Stimulated activated naive CD8-positive, alpha-beta T cell treated with anti-CD3 and anti-CD28 coated beads, Interleukin-15, Interleukin-2, amounts not matched to agents 100 ng/mL and 50 ng/mL, for 24 hours (primary cell): ENCODE results near the gene CSTPP1.
A peak's percentile ranks its signal among the peaks of the same experiment; 100 is the strongest.
"Not testable (repeated sequence)": the region's sequence is repeated elsewhere in the genome, so short reads cannot be mapped to it uniquely, and the experiment has no call there.

ENCODE experiments used
- H3K27ac Mint-ChIP-seq: one replicate; pipeline ENCODE4 v1.8.0; 2021; ENCODE audit warnings: mild to moderate bottlenecking, mixed read lengths
- H3K27me3 Mint-ChIP-seq: one replicate; pipeline ENCODE4 v1.8.0; 2021; ENCODE audit warnings: mixed read lengths
- H3K36me3 Mint-ChIP-seq: one replicate; pipeline ENCODE4 v1.8.0; 2021; ENCODE audit warnings: low read depth, mixed read lengths
- H3K4me1 Mint-ChIP-seq: one replicate; pipeline ENCODE4 v1.8.0; 2021; ENCODE audit warnings: low read depth, mixed read lengths
- H3K4me3 Mint-ChIP-seq: one replicate; pipeline ENCODE4 v1.8.0; 2021; ENCODE audit warnings: mild to moderate bottlenecking, mixed read lengths
- H3K9me3 Mint-ChIP-seq: one replicate; pipeline ENCODE4 v1.8.0; 2021; ENCODE audit warnings: mixed read lengths

Gene CSTPP1

DNA sequence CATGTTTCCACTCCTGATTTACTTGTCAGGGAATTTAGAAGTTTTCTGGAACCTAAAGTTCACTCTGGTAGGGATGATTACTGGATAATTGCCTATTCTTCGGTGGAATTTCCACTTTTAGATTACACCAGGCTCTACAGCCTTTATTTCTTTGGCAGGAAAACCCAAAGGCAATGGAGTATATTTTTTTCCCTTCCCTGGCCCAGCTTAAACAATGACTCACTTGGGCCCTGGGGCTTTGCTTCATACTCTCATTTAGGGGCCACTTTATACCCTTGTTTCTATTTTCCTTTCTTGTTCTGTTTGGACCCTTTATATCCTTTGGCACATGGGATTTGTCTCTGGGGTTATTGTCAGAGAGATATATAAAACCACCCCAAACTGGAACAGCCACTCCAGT lies 114.7 kb downstream of the CSTPP1 start:
- H3K27me3 Mint-ChIP-seq, result no peaks in the 10 kb centered on the region
- peaks cover 8% of the 10 kb centered on the region for H3K36me3 Mint-ChIP-seq
- no peak overlapping the region for H3K27ac Mint-ChIP-seq
- no peaks in the 10 kb centered on the region for H3K4me1 Mint-ChIP-seq
- H3K4me3 Mint-ChIP-seq, result no peak overlapping the region
- no peaks in the 10 kb centered on the region for H3K9me3 Mint-ChIP-seq

DNA sequence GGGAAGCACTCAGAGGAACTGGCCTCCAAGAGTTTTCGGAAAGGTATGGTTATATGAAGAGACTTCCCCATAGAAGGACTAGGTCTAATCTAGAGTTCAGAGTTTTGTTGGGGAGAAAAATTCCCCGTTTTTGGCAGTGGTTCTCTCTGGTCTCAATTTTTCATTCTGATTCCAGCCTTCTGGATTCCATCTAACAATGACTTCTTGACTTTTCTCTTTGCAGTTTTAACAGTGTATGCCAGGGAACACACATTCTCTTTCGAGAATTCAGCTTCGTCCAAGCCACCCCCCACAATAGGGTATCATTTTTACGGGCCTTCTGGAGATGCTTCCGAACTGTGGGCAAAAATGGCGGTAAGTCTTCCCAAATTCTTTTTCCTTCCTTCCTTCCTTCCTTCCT lies 115.6 kb downstream of the CSTPP1 start:
- peaks cover 8% of the 10 kb centered on the region for H3K36me3 Mint-ChIP-seq
- H3K9me3 Mint-ChIP-seq, result no peaks in the 10 kb centered on the region
- no peaks in the 10 kb centered on the region for H3K4me1 Mint-ChIP-seq
- no peaks in the 10 kb centered on the region for H3K27me3 Mint-ChIP-seq
- H3K27ac Mint-ChIP-seq, result no peak overlapping the region
- no peak overlapping the region for H3K4me3 Mint-ChIP-seq

DNA sequence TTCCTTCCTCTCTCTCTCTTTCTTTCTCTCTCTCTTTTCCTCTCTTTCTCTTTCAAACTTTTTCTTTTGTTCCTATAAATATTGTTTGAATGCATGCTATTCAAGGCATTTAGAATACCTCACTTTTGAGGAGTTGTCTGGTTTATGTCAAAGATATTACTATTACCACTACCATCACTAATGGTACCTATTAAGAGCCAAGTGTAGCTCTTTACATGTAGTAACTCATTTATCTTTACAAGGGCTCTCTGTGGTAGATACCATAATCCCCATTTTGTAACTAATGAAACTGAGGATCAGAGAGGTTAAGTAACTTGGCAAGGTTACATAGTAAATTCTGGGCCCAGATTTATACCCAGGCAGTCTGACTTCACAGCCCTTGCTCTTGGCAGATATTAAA lies 116.0 kb downstream of the CSTPP1 start:
- no peaks in the 10 kb centered on the region for H3K9me3 Mint-ChIP-seq

DNA sequence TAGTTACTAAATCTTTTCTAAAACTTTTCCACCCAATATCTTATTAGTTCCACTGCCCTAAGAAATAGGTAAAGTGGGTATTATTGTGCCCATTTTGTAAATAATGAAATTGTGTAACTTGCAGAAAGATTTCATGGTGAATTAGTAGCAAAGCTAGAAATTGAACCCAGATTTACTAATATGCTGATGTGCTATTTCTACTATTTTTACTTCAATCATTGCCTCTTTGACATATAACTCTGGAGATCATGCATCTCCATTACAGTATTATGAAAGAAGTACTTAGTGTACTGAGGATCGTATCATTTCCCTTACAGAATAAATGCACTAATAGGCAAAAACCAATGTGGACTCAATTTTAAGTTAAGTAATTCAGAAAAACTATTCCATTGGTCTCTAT lies 119.0 kb downstream of the CSTPP1 start:
- no peaks in the 10 kb centered on the region for H3K27me3 Mint-ChIP-seq
- no peak overlapping the region for H3K27ac Mint-ChIP-seq
- H3K4me3 Mint-ChIP-seq, result no peak overlapping the region
- H3K4me1 Mint-ChIP-seq, result peaks cover under 1% of the 10 kb centered on the region
- H3K36me3 Mint-ChIP-seq, result peaks cover 14% of the 10 kb centered on the region
- H3K9me3 Mint-ChIP-seq, result no peaks in the 10 kb centered on the region

More for the DNA sequence above, 116.0 kb downstream of the CSTPP1 start:
- H3K27ac Mint-ChIP-seq, result no peak overlapping the region
- no peaks in the 10 kb centered on the region for H3K4me1 Mint-ChIP-seq
- H3K4me3 Mint-ChIP-seq, result no peak overlapping the region
- no peaks in the 10 kb centered on the region for H3K27me3 Mint-ChIP-seq
- H3K36me3 Mint-ChIP-seq, result peaks cover 12% of the 10 kb centered on the region

DNA sequence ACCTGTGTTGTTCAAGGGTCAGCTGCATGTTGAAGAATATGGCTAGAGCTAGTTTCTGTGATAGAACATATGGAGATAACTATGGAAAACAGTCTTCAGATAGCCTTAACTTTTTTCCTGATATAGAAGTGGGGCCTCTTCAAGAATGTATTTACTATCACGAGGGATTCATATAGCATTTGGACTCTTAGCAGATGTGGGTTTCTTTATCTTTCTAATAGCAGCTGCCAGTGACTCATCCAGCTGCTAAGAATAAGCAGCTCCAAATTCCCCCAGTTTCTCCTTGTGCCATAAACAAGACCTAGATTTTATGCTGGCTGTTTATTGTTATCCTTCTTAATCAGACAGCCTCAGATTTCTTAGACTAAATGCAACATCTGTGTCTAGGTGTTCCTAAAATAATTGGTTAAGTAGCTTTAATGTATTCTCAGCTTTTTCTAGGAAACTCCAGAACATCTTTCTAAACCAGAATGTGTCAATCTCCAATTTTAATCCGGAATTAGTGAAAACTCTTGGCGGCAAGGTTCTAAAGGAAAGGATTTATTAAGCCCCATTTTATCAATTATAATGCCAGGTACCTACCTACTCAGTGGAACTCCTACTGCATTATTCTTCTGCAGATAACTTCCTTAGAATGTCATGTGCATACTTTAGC lies 119.8 kb downstream of the CSTPP1 start:
- peaks cover 5% of the 10 kb centered on the region for H3K4me1 Mint-ChIP-seq
- H3K27me3 Mint-ChIP-seq, result no peaks in the 10 kb centered on the region
- no peak overlapping the region for H3K27ac Mint-ChIP-seq
- no peak overlapping the region for H3K4me3 Mint-ChIP-seq
- no peaks in the 10 kb centered on the region for H3K9me3 Mint-ChIP-seq
- H3K36me3 Mint-ChIP-seq, result peaks cover 14% of the 10 kb centered on the region

DNA sequence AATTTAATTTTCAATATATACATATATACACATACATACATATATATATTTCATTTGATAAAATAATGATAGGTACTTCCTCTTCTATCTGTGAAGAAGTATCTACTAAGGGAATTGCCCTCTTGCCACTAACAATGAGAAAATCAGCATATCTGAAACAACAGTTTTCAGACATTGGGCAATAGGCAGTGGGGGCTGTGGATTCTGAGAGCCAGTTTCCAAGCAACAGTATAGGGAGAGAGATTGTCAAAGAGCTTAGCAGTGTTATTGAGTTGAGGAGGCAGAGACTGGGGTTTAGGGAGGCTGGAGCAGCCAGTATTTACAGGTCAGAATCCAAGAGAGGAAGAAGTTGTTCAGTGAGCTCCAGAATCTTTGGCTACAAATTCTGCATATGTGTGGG lies 120.8 kb downstream of the CSTPP1 start:
- H3K4me3 Mint-ChIP-seq, result no peak overlapping the region
- H3K4me1 Mint-ChIP-seq, result peaks cover 5% of the 10 kb centered on the region
- H3K27ac Mint-ChIP-seq, result no peak overlapping the region
- no peaks in the 10 kb centered on the region for H3K27me3 Mint-ChIP-seq
- H3K36me3 Mint-ChIP-seq, result peaks cover 14% of the 10 kb centered on the region
- H3K9me3 Mint-ChIP-seq, result no peaks in the 10 kb centered on the region

DNA sequence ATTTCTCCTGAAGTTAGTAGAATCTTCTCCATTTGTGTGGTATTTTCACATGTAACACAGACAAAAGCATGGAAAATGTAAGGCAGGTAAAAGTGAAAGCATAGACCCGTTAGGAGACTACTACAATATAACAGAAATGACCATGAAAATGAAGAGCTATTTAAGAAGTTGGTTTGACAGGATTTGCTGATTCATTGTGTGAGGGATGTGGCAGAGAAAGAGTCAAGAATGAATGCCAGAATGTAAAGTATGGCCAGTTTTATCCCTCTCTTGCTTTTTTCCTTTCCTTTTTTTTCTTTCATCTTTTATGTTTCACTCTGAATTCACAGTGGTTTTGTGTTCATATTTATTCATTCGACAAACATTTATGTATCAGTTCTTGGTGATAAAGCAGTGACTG lies 124.2 kb downstream of the CSTPP1 start:
- Mint-ChIP-seq H3K9me3 (no peaks in the 10 kb centered on the region), H3K4me1 (peaks cover 5% of the 10 kb centered on the region), H3K36me3 (peaks cover 5% of the 10 kb centered on the region), H3K27me3 (no peaks in the 10 kb centered on the region), H3K4me3 (no peak overlapping the region), H3K27ac (peak overlapping the region; percentile 21)

DNA sequence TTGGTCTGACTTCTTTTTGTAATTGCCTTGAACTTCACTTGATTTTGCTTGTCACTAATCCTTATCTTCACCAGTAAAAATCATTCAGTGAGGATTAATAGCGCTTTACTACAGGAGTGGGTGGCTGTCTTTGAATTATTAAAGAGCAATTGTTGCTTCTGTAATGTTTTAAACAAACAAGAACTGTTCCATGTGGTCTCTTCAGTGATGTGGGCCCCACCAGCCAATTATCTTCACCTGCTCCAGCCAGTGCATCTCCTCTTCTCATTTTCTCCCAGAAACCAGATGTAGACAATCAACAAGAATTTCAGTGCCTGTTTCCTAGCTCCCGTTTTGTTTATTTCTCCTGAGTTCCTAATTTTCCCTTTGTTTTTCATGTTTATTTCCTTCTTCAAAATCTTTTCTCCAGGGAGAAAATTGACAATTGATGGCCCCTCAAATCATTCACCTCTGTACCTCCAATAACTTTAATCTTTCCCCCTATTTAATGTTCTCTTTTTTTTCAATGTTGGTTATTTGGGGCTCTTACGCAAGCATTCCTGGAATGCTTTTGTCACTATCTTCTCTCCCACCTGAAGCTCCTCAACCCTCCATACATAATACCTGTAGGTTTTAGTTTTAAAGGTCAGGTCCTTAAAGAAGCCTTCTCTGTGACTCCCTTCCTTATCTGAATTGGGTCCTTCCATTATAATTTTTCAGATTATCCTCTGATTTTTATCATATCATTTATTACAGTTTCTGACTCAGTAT lies 125.0 kb downstream of the CSTPP1 start:
- Mint-ChIP-seq H3K36me3 (peaks cover 5% of the 10 kb centered on the region), H3K27me3 (no peaks in the 10 kb centered on the region), H3K4me3 (no peak overlapping the region), H3K4me1 (peaks cover 5% of the 10 kb centered on the region), H3K27ac (no peak overlapping the region), H3K9me3 (no peaks in the 10 kb centered on the region)

DNA sequence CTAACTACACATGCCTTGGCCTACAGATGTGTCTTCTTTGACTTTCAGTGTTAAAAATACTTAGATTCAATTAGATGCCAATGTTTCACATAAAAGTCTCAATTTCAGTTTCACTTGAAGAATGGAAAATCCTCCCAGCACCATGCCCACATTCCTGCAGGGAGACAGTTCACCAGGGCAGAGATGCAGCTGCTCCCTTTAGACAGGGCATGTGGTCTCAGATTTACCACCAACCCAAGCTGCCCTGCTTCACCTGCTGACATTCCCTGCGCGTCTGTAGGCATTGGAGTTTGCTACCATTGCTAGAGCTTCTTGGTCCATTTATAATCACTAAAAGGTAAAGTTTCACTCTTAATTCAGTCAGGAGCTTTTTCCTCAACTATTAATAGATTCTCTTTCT lies 126.2 kb downstream of the CSTPP1 start:
- H3K27me3 Mint-ChIP-seq, result no peaks in the 10 kb centered on the region
- H3K9me3 Mint-ChIP-seq, result no peaks in the 10 kb centered on the region
- peaks cover under 1% of the 10 kb centered on the region for H3K36me3 Mint-ChIP-seq
- no peak overlapping the region for H3K27ac Mint-ChIP-seq
- H3K4me1 Mint-ChIP-seq, result peaks cover 5% of the 10 kb centered on the region
- no peak overlapping the region for H3K4me3 Mint-ChIP-seq

DNA sequence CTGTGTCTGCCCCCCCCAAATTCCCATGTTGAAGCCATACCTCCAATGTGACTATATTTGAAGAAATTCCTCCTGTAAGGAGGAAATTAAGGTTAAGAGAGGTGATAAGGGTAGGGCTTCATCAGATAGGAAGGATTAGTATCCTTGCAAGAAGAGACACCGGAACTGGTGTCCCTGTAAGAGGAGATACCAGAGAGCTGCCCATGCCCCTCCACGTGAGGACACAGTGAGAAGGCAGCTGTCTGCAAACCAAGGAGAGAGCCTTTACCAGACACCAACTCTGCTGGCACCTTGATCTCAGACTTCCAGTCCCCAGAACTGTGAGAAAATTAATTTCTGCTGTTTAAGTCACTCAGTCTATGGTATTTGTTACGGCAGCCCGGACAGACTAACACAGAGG lies 130.8 kb downstream of the CSTPP1 start:
- no peaks in the 10 kb centered on the region for H3K4me1 Mint-ChIP-seq
- no peaks in the 10 kb centered on the region for H3K27me3 Mint-ChIP-seq
- H3K9me3 Mint-ChIP-seq, result no peaks in the 10 kb centered on the region
- no peak overlapping the region for H3K27ac Mint-ChIP-seq
- H3K4me3 Mint-ChIP-seq, result no peak overlapping the region
- no peaks in the 10 kb centered on the region for H3K36me3 Mint-ChIP-seq

DNA sequence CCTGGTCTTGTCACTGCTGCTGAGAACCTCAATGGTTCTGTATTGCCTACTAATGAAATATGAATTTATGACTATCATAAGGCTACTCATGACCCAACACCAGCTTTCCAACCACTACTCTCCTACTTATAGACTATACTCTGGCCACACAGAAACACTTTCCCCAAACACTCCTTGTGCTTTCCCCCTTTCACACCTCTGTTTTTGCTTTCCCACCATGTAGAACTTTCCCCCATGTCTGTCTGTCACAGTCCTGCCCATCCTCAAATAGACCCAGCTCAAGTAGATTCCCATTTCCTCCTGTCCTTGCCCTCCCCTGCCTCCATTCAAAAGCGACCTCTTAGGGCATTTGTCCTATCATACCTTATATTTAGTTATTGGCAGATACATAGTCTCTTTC lies 134.2 kb downstream of the CSTPP1 start:
- Mint-ChIP-seq H3K36me3 (no peaks in the 10 kb centered on the region), H3K27ac (no peak overlapping the region), H3K9me3 (no peaks in the 10 kb centered on the region), H3K27me3 (no peaks in the 10 kb centered on the region), H3K4me3 (no peak overlapping the region), H3K4me1 (no peaks in the 10 kb centered on the region)

DNA sequence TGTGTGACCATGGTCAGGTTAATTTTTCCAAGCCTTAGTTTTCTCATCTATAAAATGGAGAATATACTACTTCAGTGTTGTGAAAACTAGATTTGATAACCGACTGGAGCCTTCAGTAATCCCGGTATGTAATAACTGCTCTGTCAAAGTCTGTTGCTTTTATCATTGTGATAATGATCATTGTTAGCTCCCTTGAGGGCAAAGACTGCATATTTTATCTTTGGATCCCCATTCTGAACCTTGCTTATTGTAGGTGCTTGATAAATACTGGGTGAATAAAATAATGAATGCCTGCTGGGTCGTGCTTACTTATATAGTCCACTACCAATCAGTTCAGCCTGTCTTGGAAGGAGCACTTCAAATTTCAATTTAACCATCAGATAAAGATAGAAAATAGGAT lies 134.8 kb downstream of the CSTPP1 start:
- no peak overlapping the region for H3K4me3 Mint-ChIP-seq
- no peaks in the 10 kb centered on the region for H3K27me3 Mint-ChIP-seq
- H3K9me3 Mint-ChIP-seq, result no peaks in the 10 kb centered on the region
- no peak overlapping the region for H3K27ac Mint-ChIP-seq
- no peaks in the 10 kb centered on the region for H3K4me1 Mint-ChIP-seq
- no peaks in the 10 kb centered on the region for H3K36me3 Mint-ChIP-seq

DNA sequence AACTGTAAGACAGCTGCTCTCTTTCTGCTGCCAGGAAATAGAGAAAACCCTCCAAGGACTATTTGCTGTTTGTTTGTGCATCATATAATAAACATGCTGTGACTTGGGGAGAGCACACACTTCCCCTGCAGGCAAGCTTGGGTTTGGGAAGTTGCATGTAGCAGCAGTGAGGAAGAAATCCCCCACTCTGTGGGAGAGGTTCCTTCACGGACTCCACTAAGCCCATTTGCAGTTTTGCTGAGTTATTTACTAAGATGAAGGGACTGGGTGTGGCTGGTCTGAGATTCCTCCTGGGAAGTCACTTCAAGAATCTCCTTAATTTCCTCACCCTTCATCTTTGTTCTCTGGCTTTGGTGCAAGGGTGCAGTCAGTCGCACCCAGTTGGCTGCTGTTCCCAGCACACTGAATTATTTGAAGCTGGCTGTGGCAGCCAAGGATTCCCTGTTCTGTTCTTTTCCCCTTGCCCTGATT lies 135.3 kb downstream of the CSTPP1 start:
- Mint-ChIP-seq H3K4me3 (no peak overlapping the region), H3K4me1 (no peaks in the 10 kb centered on the region)

DNA sequence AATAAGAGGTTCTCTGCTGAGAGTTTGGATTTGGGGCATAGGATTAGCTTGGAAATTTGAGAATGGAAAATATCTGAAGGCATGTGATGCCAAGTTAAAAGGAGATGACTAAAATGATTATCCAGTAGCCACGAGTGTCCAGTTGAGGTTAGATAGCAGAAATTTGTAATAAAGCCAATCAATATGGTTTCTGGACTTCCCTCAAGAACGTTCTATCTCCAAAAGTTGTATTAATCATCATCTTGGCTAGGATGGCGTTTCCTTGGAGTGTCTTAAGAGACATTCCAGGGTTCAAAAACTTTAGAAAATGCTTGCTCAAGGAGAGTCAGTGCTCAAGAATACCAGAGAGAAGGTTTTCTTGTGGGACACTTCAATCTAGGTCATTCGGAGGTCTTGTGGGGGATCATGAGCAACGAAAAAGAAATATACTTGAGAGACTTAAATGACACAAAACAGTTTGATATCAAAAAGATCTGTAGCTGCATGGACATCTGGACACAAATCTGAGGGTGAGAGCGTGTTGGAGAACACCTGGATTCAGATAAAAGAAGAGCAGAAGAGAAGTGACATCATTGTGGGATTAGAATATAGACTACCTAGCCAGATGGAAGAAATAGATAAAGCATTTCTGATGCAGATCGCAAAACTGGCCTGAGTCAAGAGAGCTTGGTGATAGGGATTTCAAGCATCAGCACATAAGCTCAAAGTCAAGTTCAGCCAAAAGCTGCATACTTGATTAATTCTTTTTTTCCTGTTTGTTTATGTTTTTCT lies 142.4 kb downstream of the CSTPP1 start:
- Mint-ChIP-seq H3K4me3 (no peak overlapping the region), H3K4me1 (peaks cover 7% of the 10 kb centered on the region), H3K27me3 (no peaks in the 10 kb centered on the region), H3K27ac (no peak overlapping the region), H3K36me3 (no peaks in the 10 kb centered on the region), H3K9me3 (no peaks in the 10 kb centered on the region)

More for the DNA sequence above, 135.3 kb downstream of the CSTPP1 start:
- Mint-ChIP-seq H3K27me3 (no peaks in the 10 kb centered on the region), H3K36me3 (no peaks in the 10 kb centered on the region), H3K27ac (no peak overlapping the region), H3K9me3 (no peaks in the 10 kb centered on the region)

DNA sequence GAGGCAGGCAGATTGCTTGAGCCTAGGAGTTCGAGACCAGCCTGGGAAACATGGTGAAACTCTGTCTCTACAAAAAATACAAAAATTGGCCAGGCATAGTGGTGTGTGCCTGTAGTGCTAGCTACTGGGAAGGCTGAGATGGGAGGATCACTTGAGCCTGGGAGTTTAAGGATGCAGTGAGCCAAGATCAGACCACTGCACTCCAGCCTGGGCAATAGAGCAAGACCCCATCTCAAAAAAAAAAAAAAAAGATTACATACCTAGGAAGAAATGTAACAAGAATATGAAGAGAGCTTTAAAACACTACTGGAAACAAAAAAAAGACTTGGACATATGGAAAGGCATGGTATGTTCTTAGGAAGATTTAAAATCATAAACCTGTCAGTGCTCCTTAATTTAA lies 144.2 kb downstream of the CSTPP1 start:
- not testable (repeated sequence) for H3K9me3 Mint-ChIP-seq, H3K27ac Mint-ChIP-seq, H3K27me3 Mint-ChIP-seq, H3K36me3 Mint-ChIP-seq, H3K4me3 Mint-ChIP-seq
- peaks cover 12% of the 10 kb centered on the region for H3K4me1 Mint-ChIP-seq
